ENCODE results near the gene ZHX3. TPM values are rescaled to one million over a fixed set of nuclear protein-coding genes. Genes with fewer than 3 reads are reported as not detected.

Gene ZHX3
- total RNA-seq, 6 experiments from 2014 or later, result 17.6 to 47.4 (median 26.2) TPM

- TF ChIP-seq POLR2A (IDR thresholded peaks at IDR 0.05) (no peak), CTCF (IDR thresholded peaks at IDR 0.05) (no peak)
- WGBS (ENCODE audit: insufficient coverage, low coverage, low lambda C conversion rate, missing lambda C conversion rate), result 41% methylated on average over 4 of the region's 8 CpGs
- intact Hi-C loops (cut with DNase I), result no loop called here
- Histone ChIP-seq H3K4me1 (peaks cover 0 to 6% (median 0%) of the 10 kb centered on the region in 4 donors), H3K4me3 (no peak overlapping the region), H3K36me3 (no peaks in the 10 kb centered on the region), H3K27ac (no peak overlapping the region), H3K9me3 (no peaks in the 10 kb centered on the region), H3K27me3 (no peaks in the 10 kb centered on the region)
- ATAC-seq (peak in 2 of 4 donors; percentile 13 to 41), DNase-seq (peak in 1 of 3 donors; percentile 44)
Measured at GRCh38 chr20:41154436-41155176, 162.9 kb downstream of the ZHX3 start.

GRCh38 chr20:41152108-41152757 lies 165.3 kb downstream of the ZHX3 start:
- ATAC-seq (no peak), DNase-seq (peak in 1 of 3 donors; percentile 13)
- H3K4me3 ChIP-seq, result no peak overlapping the region
- 71% methylated on average over 5 of the region's 5 CpGs for WGBS (ENCODE audit: insufficient coverage, low coverage, low lambda C conversion rate, missing lambda C conversion rate)
- no peaks in the 10 kb centered on the region for H3K27me3 ChIP-seq
- intact Hi-C loops (cut with DNase I), result no loop called here
- H3K27ac ChIP-seq, result no peak overlapping the region
- no peaks in the 10 kb centered on the region for H3K9me3 ChIP-seq
- peaks cover 0 to 6% (median 0%) of the 10 kb centered on the region in 4 donors for H3K4me1 ChIP-seq
- TF ChIP-seq POLR2A (IDR thresholded peaks at IDR 0.05) (no peak), CTCF (IDR thresholded peaks at IDR 0.05) (no peak)
- H3K36me3 ChIP-seq, result no peaks in the 10 kb centered on the region

GRCh38 chr20:41151134-41151869 lies 166.2 kb downstream of the ZHX3 start:
- H3K27me3 ChIP-seq, result no peaks in the 10 kb centered on the region
- no peak for TF ChIP-seq CTCF (IDR thresholded peaks at IDR 0.05)
- no peaks in the 10 kb centered on the region for H3K9me3 ChIP-seq
- ATAC-seq, result no peak
- intact Hi-C loops (cut with DNase I), result no loop called here
- H3K27ac ChIP-seq, result no peak overlapping the region
- no peak for DNase-seq
- 100% methylated on average over 2 of the region's 5 CpGs for WGBS (ENCODE audit: insufficient coverage, low coverage, low lambda C conversion rate, missing lambda C conversion rate)
- H3K4me1 ChIP-seq, result peaks cover 0 to 6% (median 0%) of the 10 kb centered on the region in 4 donors
- H3K36me3 ChIP-seq, result no peaks in the 10 kb centered on the region
- no peak overlapping the region for H3K4me3 ChIP-seq

- Histone ChIP-seq H3K27me3 (no peaks in the 10 kb centered on the region), H3K27ac (no peak overlapping the region), H3K36me3 (no peaks in the 10 kb centered on the region), H3K9me3 (no peaks in the 10 kb centered on the region), H3K4me3 (no peak overlapping the region), H3K4me1 (peaks cover 0 to 6% (median 0%) of the 10 kb centered on the region in 4 donors)
- ATAC-seq, result peak in 2 of 4 donors; percentile 4 to 29
- WGBS (ENCODE audit: insufficient coverage, low coverage, low lambda C conversion rate, missing lambda C conversion rate), result 51% methylated on average over 3 of the region's 3 CpGs
- intact Hi-C loops (cut with DNase I), result no loop called here
- DNase-seq, result no peak
- TF ChIP-seq POLR2A (IDR thresholded peaks at IDR 0.05) (no peak), CTCF (IDR thresholded peaks at IDR 0.05) (no peak)
Measured at GRCh38 chr20:41150664-41151063, 166.9 kb downstream of the ZHX3 start.

All from right lobe of liver (tissue), 6 donors.